ENCODE data around the gene FILIP1.

GRCh38 chr6:75243333-75244062 lies 250.1 kb downstream of the FILIP1 start, which contains the start of gene COX7A2:
- TF ChIP-seq CTCF (IDR thresholded peaks at IDR 0.05) (no peak), POLR2AphosphoS5 (IDR thresholded peaks at IDR 0.05) (peak; percentile 96 to 97), POLR2A (IDR thresholded peaks at IDR 0.05; ENCODE audit: low read depth) (peak; percentile 27)
